GM18868 (cell line): Measurements from ENCODE around the gene TMEM170B.
"Not testable (repeated sequence)": the region's sequence is repeated elsewhere in the genome, so short reads cannot be mapped to it uniquely, and the experiment has no call there.

ENCODE experiments used
- ATAC-seq: cut with Tn5 transposase; IDR thresholded peaks from one replicate; pipeline ENCODE4 v1.9.1; 2021; ENCODE audit warnings: mild to moderate bottlenecking, moderate library complexity; ENCODE audit not compliant: unreplicated experiment

The TMEM170B gene

DNA sequence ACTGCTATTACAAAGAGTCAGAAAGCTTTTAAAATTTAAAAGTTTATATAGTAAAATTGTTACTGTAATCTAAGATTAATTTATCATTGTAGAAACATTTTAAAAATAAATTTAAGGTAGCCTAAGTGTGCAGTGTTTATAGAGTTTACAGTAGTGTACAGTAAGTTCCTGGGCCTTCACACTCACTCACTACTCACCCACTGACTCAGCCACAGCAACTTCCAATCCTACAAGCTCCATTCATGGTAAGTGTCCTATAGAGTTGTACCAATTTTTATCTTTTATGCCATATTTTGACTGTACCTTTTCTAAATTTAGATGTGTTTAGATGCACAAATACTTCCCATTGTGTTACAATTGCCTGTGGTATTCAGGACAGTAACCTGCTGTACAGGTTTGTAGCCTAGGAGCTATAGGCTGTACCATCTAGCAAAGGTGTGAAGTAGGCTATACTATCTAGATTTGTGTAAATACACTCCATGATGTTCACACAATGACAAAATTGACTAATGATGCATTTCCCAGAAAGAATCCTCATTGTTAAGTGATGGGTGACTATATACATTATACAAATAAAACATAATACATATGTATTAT, 10.2 kb upstream of the TMEM170B start:
- no peak for ATAC-seq

- no peak for ATAC-seq
These were observed 8.6 kb upstream of the TMEM170B start for GRCh38 chr6:11528996-11529395.

- ATAC-seq = no peak
These were observed 5.5 kb upstream of the TMEM170B start for GRCh38 chr6:11532097-11532496.

DNA sequence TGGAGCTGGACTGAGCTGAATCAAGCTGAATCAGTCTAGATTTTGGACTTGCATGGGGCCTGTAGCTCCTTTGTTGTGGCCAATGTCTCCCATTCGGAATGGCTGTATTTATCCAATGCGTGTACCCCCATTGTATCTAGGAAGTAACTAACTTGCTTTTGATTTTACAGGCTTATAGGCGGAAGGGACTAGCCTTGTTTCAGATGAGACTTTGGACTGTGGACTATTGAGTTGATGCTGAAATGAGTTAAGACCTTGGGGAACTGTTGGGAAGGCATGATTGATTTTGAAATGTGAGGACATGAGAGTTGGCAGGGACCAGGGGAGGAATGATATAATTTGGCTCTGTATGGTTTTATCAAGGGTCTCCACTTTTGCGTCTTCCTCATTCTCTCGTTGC, 3.0 kb upstream of the TMEM170B start:
- no peak for ATAC-seq

DNA sequence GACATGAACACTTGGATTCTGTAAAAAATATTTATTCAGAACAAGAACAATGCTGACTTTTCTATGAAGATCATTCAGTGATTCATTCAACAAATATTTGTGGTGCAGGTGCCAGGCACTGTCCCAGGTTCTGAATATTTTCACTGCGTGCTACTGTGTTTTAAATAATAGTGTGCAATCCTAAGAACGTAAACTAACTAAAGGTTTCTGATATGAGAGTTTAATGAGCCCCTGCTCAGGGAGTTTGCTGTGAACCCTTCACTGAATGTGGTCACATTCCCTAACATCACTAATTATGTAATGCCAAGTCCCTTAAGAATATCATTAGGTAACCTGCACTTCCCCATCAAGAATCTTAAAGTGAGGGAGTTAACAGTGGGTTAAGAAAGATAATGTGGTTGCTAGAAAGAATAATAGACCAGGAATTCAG, 1.7 kb upstream of the TMEM170B start:
- no peak for ATAC-seq

DNA sequence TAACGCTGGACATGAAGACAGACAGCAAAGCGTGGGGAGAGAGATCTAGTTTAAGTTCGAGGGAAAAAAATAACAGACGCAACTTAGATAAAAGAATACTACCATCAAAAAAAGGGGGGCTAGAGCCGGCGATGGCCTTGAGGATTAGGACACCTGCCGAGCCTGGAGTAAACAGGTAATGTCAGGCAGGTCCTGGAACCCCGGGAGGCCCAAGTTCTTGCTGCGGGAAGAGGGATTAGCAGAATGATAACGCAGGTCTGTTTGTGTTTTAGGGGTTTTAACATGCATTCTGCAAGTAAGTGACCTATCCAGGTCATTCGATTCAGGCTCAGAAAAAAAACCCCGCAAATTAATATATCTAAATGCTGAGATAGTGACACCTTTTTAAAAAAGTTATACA, 754 bp upstream of the TMEM170B start:
- ATAC-seq = no peak

GRCh38 chr6:11538052-11538818, 686 bp downstream of the TMEM170B start:
- ATAC-seq = peak; percentile 17

- no peak for ATAC-seq
These were observed 1.4 kb downstream of the TMEM170B start for GRCh38 chr6:11538819-11539468.

DNA sequence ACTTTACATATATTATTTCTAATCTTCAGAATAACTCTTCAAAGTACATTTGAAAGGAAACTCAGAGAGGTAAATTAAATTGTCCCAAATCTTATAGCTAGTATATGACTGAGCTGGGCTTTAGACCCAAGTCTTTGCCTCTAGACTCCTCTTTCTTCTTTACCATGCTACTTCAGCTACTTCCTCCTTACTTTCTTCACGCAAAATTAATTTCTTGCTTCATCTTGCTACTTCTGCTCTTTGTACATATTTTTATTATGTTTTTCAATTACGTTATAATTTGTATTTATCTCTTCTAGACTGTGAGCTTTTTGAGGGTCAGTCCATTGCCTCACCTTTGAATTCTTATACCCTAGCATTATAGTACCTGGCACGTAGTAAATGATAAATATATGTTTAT, 5.3 kb downstream of the TMEM170B start:
- ATAC-seq = no peak

DNA sequence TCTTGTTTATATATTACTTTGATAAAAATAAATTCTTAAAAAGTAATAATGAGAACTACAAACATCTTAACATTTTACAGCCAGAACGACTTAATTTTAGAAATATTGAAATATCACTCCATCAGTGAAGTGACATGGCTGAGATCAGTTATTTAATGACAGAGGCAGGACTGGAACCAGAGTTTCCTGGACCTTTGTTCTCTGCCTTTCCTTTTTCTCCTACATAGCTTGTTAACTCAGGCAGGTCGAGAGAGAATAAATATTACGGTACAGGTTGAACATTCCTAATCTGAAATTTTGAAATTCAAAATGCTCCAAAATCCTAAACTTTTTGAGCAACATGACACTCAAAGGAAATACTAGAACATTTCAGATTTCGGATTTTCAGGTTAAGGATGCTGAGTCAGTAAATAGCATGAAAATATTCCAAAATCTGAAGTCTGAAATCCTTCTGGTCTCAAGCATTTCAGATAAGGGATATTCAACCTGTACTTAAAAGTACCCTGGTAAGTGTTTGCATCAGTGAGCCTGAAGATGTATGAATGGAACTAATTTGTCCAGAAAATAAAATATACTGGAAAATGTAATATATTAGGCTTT, 6.5 kb downstream of the TMEM170B start:
- ATAC-seq = no peak

DNA sequence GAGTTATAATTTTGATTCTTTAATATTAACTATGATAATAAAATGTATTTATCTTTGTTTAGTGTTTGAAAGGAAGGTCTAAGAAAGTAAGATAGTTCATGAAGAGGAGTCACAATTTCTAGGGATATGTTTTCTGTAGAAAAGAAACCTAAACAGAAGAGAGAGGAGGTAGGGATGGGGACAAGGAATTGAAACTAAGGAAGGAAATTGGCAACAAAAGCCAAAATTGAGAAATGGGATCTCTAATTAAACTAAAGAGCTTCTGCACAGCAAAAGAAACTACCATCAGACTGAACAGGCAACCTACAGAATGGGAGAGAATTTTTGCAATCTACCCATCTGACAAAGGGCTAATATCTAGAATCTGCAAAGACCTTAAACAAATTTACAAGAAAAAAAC, 10.3 kb downstream of the TMEM170B start:
- not testable (repeated sequence) for ATAC-seq

DNA sequence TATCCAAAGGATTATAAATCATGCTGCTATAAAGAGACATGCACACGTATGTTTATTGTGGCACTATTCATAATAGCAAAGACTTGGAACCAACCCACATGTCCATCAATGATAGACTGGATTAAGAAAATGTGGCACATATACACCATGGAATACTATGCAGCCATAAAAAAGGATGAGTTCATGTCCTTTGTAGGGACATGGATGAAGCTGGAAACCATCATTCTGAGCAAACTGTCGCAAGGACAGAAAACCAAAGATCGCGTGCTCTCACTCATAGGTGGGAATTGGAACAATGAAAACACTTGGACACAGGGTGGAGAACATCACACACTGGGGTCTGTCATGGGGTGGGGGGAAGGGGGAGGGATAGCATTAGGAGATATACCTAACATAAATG, 11.0 kb downstream of the TMEM170B start:
- not testable (repeated sequence) for ATAC-seq

- ATAC-seq = no peak
These were observed 13.5 kb downstream of the TMEM170B start for GRCh38 chr6:11551053-11551452.

DNA sequence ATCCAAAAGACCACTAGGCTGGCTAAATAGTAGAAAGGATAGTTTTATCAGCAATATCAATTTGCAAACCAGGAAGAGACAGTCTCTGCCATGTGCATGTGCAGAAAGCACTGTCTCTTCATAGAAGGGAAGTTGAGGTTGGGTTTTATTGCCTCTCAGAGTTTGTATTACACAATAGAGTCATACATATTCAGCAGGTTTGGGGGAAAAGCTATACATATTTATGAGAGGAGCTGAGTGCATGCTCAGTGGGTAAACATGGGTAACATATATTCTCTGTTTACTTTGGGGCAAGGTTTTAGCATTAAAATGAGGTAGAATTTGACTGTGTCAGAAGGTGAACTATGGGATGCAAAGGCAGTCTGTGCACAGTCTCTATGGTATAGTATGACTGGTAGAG, 14.9 kb downstream of the TMEM170B start:
- ATAC-seq = no peak

- ATAC-seq = no peak
These were observed 16.3 kb downstream of the TMEM170B start for GRCh38 chr6:11553824-11554223.

DNA sequence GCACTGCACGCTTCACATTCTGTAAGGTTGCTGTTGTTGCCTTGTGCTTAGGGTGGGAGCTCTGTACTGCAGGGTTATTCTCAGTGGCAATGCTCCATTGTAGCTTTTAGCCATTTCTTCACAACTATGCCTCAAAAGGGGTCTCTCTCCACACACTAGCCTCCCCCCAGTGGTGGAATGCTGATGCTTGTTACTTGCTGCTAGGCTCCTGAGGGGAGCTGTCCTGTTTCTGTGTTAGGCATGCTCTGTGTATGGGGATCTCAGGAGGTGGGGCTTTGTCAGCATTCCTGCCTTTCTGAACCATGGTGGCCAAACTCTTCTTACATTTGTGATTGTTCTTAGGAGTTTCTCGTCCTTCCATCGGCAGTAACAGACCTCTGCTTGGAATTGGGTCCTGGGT, 18.8 kb downstream of the TMEM170B start:
- ATAC-seq = no peak

DNA sequence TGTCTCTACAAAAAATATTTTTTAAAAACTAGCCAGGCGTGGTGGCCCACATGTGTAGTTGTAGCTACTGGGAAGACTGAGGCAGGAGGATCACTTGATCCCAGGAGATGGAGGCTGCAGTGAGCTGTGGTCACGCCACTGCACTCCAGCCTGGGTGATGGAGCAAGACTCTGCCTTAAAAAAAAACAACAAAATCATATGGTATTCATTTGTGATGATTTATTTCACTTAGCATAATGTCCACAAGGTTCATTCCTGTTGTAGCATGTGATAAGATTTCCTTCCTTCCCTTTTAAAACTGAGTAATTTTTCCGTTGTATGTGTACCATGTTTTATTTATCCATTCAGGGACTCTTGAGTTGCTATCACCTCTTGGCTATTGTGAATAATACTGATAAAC, 26.2 kb downstream of the TMEM170B start:
- no peak for ATAC-seq

DNA sequence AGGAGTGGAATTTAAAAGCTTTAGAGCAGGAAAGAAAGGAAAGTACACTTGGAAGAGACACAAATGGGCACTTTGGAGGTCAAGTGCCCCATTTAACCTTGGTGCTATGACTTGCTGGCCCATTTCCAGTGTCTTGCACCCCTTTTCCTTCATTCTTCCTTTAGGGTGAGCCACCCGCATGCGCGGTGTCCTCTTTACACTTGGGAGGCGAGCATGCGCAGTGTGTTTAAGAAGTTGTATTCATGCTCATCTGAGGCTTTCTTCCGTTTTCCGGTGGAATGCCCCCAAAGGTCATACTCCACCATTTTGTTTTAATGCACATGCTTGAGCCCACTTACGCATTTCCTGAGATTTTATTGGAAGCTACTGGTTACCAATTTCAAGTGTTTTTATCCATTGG, 29.1 kb downstream of the TMEM170B start:
- no peak for ATAC-seq

- no peak for ATAC-seq
These were observed 33.5 kb downstream of the TMEM170B start for GRCh38 chr6:11571073-11571472.

GRCh38 chr6:11575408-11576033, 38.0 kb downstream of the TMEM170B start:
- ATAC-seq = peak; percentile 98

GRCh38 chr6:11580686-11581405, 43.3 kb downstream of the TMEM170B start:
- no peak for ATAC-seq
